Measurements from ENCODE around the gene MRPS6.

The MRPS6 gene

DNA sequence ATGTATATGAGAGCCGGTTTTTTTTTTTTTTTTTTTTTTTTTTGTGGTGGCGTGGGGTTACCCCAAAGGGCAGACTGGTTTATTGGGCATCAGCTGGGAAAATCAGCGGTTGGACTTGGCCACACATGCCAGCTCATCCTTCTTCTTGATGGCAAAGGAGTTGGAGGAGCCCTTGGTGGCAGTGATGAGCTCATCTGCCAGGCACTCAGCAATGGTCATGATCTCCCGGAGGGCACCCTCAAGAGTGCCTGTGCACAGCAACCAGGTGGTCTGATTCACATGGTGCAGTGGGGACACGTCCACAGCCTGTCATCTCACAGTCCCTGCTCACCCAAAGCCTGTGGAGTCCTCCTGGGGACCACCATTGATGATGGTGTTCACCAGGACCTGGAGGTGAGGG, 62.0 kb downstream of the MRPS6 start:
- DNase-seq = no peak

DNA sequence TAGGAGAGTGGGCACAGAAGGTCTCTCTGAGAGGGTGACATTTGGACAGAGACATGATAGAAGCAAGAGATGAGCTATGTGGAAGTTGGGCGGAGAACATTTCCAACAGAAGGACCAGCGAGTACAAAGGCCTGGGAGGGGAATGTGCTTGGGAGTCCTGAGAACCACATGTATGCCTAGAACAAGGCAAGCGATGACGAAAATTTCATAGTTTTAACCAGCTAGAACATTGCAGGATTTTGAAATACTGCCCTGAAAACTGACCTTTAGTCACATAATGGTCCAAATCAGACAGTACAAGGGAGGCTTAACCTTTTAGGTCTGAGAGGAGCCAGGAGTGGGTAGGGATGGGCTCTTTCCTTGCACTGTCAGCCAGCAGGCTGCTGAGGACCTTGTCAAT, 68.0 kb downstream of the MRPS6 start:
- no peak for DNase-seq

DNA sequence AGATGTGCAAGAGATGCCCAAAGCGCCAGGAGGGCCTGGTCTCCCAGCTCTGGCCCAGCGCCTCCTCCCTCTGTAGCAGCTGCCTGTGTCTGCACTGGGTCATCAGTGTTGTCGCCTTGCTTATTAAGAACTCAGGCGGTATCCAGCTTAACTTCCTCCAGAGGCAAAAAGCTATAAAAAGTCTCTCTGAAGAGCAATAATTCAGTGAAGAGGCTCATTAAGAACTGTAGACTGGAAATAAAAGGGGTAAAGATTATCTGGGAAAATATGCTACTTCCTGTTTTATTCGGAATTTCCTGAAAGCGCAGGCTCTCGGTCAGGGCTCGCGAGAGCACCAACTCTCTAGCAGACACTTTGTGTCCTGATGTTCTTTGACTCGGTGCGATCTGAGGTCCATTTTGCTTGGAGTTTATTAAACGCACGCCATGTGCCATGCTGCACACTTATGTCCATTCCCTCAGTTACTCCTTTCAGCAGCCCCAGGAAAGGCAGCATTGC, 70.4 kb downstream of the MRPS6 start:
- DNase-seq = no peak

DNA sequence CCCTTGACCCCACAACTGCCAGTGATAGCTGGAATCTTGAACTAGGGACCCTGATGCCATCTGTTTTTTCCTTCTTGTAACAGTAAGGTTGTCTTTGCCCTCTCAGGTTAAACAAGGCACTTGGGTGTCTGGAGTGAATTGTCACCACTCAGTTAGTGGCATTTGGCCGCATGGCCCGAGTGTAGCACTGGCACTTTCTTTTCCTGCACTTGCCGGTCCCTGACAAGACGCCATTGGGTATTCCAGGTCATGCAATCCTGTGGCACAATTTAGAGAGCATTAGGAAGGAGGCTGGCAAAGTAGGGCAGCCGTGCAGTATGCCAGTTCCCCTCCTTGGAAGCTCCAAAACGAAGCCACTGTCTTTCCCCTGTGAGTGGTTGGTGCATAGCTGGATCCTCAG, 70.8 kb downstream of the MRPS6 start:
- no peak for DNase-seq

DNA sequence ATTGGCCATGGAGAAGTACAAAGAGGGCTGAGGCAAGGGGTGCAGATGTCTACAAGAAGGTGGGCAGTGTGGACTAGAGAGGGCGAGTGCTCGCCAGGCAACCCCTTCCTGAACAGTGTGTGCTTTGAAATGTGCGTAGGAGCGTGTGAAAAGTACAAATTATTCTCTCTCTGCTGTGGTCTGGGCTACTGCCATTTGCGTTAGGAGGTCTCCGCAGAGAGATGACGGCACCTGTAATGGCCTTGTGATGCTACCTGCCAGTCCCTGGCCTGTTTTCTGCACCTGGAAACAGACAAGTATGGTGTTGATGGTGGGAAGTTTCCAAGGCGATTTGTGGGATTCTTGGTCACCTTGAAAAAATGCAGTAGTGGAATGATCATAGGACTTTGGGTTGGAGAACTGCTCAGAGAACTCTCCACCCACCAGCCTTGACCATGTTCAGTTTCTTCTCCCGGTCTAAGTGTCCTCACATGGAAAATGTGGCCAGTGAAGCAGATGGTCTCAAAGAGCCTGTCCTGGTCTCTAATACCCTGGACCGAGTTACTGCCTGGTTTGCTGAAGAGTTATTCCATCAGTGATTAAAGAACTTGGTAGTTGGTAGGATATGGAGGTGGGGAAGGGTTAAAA, 74.5 kb downstream of the MRPS6 start:
- no peak for DNase-seq

DNA sequence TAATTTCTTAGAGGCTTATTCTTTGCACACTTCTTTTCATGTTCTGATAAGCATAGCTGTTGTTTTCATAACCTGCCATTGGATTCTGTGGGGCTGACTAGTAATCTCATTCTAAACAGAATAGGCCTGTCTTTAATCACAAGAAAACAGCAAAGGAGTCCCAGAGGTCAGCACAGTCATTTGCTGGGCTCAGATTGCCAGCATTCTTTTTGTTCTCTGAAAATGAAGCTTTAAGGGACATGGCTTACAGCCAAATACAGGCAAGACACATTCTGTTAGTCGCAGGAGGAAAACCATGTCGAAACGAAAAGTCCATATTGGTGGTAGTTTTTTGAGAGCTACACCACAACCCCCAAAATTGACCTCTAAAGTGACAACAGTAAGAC, 75.0 kb downstream of the MRPS6 start:
- no peak for DNase-seq

DNA sequence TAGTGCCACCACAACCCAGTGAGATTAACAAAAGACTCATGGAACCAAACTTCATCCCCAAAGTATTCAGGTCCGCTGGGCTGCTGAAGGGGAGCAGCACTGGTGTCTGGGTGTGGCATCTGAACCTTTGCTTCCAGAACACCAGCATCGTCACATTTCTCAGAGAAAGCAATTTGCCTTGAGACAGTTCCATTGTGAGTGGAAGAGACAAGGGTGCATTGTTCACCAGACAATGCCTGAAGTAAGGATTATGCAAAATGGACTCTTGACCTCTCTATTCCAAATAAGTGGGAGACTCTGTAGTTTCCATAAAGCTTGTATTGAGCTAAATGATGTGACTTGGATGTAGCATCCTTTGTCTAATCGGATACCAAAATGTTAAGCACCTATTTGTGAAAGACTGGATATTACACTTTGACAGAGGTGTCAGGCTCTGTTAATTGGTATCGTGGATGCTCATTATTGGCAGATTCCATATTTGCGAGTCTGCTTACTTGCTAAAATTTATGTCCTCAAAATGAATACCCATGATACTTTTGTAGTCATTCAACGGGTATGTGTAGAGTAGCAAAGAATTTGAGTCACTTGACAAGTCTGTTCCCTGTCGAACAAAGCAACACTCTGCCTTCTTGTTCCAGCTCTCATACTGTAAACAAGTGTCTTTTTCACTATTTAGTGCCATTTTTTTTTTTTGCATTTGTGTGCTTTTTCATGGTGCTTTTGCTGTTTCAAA, 75.6 kb downstream of the MRPS6 start:
- DNase-seq = no peak

DNA sequence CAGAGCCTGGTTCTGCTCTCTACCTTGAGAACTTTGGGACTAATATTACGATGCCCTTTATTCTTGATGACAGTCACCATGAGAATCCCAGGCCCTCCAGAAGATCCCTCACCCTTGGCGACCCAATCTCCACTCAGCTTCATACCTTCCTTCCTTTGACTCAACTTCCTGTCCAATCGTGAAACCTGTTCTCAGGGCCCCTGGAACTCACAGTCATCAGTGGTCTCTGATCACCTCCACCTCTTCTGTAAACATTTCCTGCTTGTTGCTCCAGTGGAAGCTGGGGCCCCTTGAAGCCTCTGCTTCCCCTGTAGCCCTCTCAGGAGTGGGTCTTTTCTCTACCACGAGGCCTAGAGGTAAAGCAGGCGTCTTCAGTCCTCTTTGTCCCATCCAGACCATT, 79.1 kb downstream of the MRPS6 start:
- DNase-seq = no peak

DNA sequence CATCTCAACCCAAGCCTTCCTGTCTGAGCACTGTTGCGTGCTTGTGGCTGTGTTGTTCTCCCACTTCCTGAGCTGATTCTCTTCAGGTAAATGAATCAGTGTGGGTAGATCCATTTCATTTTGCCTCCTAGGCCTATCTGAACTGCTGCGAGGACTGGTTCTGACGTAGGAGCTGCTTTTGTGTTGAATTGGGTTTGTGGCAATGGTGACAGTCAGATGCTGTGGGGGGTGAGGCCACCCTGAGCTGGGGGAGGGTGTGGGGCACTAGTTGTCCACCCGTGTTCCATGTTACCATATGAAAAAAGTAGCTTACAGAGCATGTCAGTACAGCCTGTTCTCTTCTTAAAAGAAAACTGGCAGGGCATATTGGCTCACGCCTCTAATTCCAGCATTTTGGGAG, 81.5 kb downstream of the MRPS6 start:
- peak; percentile 16 for DNase-seq

DNA sequence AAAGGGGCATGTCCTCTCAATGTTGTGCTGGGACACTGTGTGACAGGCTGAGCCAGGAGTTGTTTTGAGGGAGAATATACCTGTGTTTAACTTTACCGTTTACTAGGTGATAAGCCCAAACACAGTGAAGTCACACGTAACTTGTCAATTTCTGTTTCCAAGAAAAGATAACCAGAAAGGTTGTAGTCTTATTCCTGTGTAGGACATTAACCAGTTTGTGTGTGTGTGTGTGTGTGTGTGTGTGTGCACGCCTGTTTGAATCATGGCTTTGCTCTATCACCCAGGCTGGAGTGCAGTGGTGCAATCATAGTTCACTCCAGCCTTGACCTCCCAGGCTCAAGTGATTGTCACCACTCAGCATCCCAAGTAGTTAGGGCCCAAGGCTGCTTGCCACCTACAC, 83.6 kb downstream of the MRPS6 start:
- no peak for DNase-seq

DNA sequence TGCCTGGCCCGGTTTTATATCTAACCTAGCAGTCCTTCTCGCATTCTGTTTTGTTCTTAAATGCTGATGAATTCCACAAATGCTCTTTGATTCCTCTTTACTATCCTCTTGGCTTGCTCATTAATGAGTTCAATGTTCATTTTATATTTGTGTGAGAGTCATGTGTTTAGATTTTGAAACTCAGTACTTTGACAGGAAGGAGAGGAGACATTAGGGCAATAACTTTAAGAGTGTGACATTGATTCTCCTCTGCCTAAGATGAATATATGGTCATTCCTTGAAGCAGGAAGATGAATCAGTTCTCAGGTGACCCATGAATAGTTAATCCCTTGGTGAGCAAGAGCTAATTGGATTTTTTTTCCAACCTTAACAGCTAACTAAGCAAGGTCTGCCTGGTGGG, 84.1 kb downstream of the MRPS6 start:
- no peak for DNase-seq

DNA sequence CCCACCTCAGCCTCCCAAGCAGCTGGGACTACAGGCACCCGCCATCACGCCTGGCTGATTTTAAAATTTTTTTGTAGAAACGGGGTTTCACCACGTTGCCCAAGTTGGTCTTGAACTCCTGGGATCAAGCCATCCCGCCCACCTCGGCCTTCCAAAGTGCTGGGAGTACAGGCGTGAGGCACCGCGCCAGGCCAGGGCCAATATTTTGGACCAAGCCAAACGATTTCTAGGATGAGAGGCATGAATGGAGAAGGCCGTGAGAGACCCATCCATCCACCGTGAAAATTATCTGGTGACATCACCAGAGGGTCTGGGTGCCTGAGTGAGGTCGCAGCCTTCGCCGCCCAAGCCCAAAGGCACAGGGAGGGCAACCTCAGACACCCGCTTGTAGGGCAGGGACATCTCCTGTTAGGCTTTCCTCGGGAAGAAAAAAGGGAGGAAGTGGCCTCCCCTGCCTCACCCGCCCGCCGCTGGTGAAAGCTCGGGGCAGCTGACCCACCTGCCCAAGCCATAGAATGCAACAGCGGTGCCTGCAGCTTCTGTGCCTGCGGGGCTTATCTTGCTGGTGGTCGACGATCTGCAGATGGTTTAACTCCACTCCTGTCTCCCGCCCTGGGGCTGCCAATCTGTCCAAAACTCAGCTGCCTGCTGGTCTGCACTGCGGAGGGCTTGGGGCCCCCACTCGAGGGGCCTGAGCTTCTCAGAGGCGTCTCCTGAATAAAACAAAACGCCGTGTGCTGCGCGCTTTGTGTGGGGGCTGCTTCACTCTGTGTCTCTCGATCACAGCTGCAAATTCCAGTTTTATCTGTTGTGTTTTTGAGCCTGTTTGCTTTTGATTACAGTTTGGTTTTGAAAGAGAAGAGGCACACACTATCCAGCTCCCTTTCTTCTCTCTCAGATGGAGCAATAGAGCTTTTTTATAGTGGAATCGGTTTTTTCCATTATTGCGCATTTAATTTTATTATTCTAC, 85.8 kb downstream of the MRPS6 start:
- DNase-seq = no peak

DNA sequence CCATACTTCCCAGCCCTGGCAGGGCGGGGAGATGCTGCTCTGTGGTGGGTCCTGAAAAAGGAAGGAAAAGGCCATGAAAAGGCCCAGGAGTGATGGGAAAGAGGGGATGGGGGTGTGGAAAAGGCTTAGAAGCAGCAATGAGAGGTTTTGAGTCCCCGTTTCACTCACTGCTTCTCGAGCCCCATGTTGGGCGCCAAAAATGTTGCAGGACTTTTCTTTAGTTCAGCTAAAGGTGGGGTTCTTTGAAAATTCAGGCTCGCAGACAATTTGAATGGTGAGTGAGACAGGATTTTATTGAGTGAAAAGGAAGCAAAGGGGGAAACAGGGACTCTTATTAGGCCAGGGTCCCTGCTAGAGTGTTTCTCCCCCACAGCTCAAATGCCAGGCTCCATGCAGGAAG, 93.1 kb downstream of the MRPS6 start:
- DNase-seq = no peak

DNA sequence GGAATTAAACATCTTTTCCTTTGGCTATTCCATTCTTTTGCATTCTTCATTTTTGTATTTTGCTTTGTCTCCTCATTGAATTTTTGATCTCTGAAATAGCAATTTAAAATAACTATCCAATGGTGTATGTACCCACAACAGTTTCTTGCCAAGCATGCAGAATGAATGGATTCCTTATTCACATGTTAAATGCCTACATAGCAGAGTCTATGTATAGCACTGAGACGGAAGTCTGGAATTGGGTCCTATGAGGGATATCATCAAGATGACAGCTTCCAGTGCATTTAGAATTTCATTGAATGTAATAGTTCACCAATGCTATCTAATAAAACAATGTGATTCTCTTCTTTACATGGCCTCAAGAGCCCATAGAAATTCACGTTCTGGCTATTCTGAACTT, 97.5 kb downstream of the MRPS6 start:
- no peak for DNase-seq

DNA sequence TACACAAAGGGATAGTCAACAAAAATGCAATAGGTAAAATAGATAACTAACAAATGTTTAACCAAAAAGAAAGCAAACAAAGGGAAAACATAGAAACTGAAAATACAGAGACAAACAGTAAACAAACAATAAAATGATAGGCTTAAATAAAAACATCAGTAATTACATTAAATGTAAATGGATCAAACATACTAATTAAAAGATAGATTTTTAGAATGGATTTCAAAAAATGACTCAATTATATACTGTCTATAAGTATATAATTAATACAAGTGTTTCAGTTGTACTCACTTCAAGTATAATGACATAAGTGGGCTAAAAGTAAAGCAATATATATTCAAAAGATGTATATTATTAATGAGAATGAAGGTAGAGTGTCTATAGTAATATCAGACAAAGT, 101.1 kb downstream of the MRPS6 start:
- no peak for DNase-seq

DNA sequence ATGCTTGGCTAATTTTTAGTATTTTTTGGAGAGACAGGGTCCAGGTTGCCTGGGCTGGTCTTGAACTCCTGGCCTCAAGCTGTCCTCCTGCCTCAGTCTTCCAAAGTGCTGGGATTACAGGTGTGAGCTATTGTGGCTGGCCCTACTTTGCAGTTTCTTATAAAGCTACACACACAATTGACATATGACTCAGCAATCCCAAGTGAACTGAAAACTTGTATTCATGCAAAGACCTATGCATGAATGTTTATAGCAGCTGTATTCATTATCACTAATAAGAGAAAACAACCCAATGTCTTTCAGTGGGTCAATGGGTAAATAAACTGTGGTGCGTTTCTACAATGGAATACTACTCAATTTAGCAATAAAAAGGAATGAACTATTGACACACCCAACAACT, 103.1 kb downstream of the MRPS6 start:
- no peak for DNase-seq

DNA sequence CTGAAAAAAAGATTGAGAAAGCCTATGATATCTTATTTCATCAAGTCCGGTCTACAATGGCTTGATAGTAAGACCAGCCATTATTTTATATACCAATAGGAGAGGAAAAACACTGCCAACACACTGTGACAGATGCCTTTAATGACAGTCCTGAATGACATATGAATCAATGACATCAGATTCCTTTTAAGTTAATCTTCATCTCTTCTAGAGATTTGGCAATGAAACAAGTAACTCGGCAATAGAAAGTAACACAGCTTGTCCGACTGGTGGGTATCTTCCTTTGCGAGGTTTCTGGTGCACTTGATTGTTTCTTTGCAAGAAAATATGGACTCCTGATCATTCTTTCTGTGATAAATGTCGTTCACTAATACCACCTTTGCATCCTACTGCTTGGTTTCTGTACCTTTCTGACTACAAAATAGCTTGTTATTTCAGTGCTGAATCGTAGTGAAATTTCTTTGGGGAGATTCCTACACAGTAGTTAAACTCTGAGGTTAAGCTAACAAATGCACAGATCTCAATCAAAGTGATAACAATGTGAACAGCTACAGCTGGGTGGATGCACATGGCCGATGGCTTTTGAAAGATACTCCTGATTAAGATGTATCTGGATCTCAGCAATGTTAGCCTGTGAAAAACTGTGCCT, 104.7 kb downstream of the MRPS6 start:
- DNase-seq = no peak

DNA sequence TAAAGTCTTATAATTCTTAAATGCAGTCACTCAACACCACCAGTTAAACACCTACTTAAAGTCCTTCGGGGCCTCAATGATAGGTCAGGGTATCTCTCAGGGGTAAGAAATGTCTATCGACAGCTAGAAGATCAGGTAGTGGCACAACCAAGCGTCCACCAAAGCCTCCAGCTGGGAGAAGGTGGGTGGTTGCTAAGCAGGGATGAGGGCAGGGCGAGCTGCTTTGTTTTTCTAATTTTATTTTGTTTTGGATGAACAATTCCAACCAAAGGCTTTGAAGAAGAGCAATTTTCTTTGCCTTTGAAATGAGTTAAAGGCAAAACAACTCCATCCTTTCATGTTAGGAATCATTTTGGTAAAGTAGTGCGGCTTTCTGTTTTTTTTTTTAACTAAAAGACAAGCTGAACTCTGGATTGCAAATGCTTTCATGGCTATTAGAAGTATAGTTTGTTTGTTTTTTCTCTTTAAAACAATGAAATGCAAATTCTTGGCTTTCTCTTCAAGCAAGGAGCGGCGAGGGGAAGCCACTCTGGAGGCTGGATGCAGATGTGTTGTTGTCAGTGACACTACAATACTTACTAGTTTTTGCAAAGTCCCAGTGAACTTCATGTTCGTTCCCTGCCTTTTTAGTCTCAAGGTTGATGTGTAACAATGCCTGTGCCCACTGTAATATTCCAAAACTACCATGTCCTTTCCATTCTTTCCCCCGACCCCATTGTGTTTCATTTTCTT, 106.0 kb downstream of the MRPS6 start:
- DNase-seq = no peak

DNA sequence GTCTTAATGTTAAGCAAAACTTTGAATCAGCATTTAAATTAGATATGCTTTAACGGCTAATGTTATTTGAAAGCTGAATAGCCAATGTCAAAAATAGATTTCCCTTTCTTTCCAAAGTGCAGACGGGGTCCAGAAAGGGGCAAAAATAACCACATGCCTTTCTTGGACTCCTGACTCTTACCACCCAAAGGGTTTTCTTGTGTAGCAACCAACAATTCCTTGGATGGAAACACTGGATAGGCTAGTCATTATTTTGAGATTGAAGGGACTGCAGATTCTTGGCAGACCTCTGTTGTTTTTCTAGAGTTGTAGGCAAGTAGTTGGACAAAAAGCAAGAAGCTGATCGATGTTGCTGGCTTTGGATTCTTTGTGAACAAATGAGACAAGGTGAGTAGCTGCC, 107.0 kb downstream of the MRPS6 start:
- no peak for DNase-seq

DNA sequence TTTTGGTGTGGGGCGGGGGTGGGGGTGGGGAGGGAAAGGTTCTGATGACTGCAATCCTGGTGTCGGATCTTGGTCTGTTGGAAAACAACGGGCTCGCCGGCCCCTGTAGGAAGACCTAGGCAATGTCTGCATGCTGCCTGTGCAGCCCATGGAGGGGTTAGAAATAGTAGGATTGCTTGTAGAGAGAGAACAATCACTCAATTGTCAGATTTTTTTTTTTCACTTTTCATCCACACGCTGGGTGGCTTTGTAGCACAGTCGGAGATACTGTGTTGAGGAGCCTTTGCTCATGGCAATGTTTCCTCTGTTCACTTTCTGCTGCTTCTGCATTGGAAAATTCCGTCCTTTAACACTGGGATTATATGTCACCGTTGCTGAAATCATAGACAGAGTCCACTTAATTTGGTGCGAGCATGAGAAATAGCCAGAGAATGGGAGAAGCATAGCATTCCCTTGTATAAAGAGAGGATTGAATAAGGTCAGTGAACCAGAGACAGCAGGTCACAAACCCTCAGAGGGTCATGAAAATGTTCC, 107.5 kb downstream of the MRPS6 start:
- no peak for DNase-seq

DNA sequence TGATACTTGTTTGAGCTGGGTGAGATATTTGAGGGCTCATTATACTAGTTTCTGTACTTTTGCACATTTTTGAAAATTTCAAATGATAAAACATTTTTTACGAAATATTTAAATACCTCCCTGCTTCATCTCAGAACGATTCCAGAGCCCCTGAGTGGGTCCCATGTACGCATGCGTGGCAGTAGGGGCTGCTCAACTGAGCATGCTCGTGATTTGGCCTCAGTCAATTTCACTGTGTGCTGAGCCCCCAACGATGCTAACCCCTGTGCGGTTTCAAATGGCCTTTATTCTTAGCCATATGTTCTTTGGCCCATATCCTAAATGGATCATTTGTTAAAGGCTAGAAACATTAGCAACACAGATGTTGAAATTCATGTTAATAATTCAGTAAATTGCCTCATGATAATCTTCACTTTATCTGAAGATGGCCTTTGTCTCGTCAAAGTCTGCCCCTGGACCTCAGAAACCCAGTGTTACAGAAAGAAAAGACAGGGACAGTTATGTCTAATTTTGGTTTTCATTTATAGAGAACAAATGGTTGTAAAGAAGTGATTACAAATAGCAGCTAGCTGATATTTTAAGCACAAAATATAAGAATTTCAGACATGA, 108.2 kb downstream of the MRPS6 start:
- DNase-seq = no peak

DNA sequence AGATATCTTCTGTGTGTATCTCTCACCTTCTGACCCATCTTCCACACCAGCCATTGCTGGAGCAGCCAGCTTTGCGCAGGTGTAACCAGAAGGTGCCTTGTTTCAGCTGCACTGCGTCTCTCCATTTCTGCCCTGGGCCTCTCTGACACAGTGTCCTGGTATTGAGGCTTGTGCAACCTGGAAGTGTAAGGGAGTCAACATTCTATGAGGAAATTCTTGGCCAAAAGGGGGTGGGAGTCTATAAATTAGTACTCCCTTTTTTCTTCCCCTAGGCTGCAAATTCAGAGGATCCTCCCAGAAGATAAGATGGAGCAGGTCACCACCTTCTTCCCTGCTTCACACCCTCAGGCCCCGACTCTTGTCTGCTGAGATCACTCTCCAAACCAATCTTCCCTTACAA, 109.1 kb downstream of the MRPS6 start:
- no peak for DNase-seq
